Neuronal stem cell (in vitro differentiated cells): Measurements from ENCODE around the gene SLC6A6.

Source experiments
- DNase-seq: peaks from one replicate; pipeline ENCODE4 v3.0.0-alpha.2; 2013; ENCODE audit warnings: low spot score
- H2AFZ ChIP-seq: one replicate; pipeline ENCODE4 v1.6.1; 2013; ENCODE audit warnings: mild to moderate bottlenecking, low read length, inconsistent platforms
- H2AK5ac ChIP-seq: 2 replicates; pipeline ENCODE4 v1.6.1; 2013; ENCODE audit warnings: low read depth, mild to moderate bottlenecking, inconsistent platforms, low read length, moderate library complexity, mixed read lengths
- H2BK120ac ChIP-seq: 2 replicates; pipeline ENCODE4 v1.6.1; 2013; ENCODE audit warnings: low read depth, mild to moderate bottlenecking, inconsistent platforms, low read length, moderate library complexity, mixed read lengths
- H2BK12ac ChIP-seq: one replicate; pipeline ENCODE4 v1.6.1; 2013; ENCODE audit warnings: low read length, inconsistent platforms
- H2BK15ac ChIP-seq: 2 replicates; pipeline ENCODE4 v1.6.1; 2013; ENCODE audit warnings: mild to moderate bottlenecking, low read length, inconsistent platforms, mixed read lengths
- H2BK5ac ChIP-seq: one replicate; pipeline ENCODE4 v1.6.1; 2013; ENCODE audit warnings: inconsistent platforms, mild to moderate bottlenecking, low read length, moderate library complexity
- H3K14ac ChIP-seq: one replicate; pipeline ENCODE4 v1.6.1; 2013; ENCODE audit warnings: low read length, inconsistent platforms
- H3K18ac ChIP-seq: 2 replicates; pipeline ENCODE4 v1.6.1; 2013; ENCODE audit warnings: low read length, inconsistent platforms
- H3K23ac ChIP-seq: 2 replicates; pipeline ENCODE4 v1.6.1; 2013; ENCODE audit warnings: low read depth, mild to moderate bottlenecking, mixed read lengths, low read length, inconsistent platforms; ENCODE audit not compliant: poor library complexity
- H3K27ac ChIP-seq: replicated peaks from 3 replicates; pipeline ENCODE4 v1.5.1; 2013; ENCODE audit warnings: low read length, inconsistent platforms
- H3K27me3 ChIP-seq, 3 experiments: 2 replicates each; pipeline ENCODE4 v1.6.1; 2013; ENCODE audit warnings: low read length in 3 of 3, mild to moderate bottlenecking in 2 of 3, inconsistent platforms in 1 of 3, low read depth in 1 of 3, mixed read lengths in 1 of 3, moderate library complexity in 1 of 3; ENCODE audit not compliant: control insufficient read depth in 3 of 3, insufficient read depth in 3 of 3
- H3K36me3 ChIP-seq, 2 donors: replicated peaks in 1 of 2; 2 replicates each; pipeline ENCODE4 v1.6.1; 2013; ENCODE audit warnings: low read length in 2 of 2; ENCODE audit not compliant: control insufficient read depth in 2 of 2, insufficient read depth in 2 of 2
- H3K4ac ChIP-seq: 2 replicates; pipeline ENCODE4 v1.6.1; 2013; ENCODE audit warnings: inconsistent platforms, mild to moderate bottlenecking, low read length, moderate library complexity
- H3K4me1 ChIP-seq, 2 donors: 1 replicate in 1 of 2; 2 replicates in 1 of 2; pipeline ENCODE4 v1.6.1; 2013; ENCODE audit warnings: low read length in 2 of 2, low read depth in 1 of 2; ENCODE audit not compliant: control insufficient read depth in 2 of 2, insufficient read depth in 1 of 2
- H3K4me2 ChIP-seq: one replicate; pipeline ENCODE4 v1.6.1; 2013; ENCODE audit warnings: mild to moderate bottlenecking, low read length, inconsistent platforms; ENCODE audit not compliant: insufficient read depth, poor library complexity, severe bottlenecking
- H3K4me3 ChIP-seq, 2 donors: 2 replicates each; pipeline ENCODE4 v1.5.1; 2013; ENCODE audit warnings: low read length in 2 of 2, mild to moderate bottlenecking in 2 of 2, inconsistent platforms in 1 of 2, moderate library complexity in 1 of 2
- H3K79me1 ChIP-seq: one replicate; pipeline ENCODE4 v1.6.1; 2013; ENCODE audit warnings: low read depth, mild to moderate bottlenecking, inconsistent platforms, low read length, moderate library complexity
- H3K9ac ChIP-seq: one replicate; pipeline ENCODE4 v1.6.1; 2013; ENCODE audit warnings: mild to moderate bottlenecking, low read depth, low read length, inconsistent platforms; ENCODE audit not compliant: poor library complexity
- H3K9me3 ChIP-seq, 2 donors: replicated peaks in 1 of 2; 2 replicates each; pipeline versions ENCODE3 to v1.6.1; 2013; ENCODE audit warnings: low read length in 2 of 2, mild to moderate bottlenecking in 2 of 2, inconsistent platforms in 1 of 2, low read depth in 1 of 2, mixed read lengths in 1 of 2, moderate library complexity in 1 of 2; ENCODE audit not compliant: control insufficient read depth in 2 of 2, insufficient read depth in 1 of 2
- H4K8ac ChIP-seq: one replicate; pipeline ENCODE4 v1.6.1; 2013; ENCODE audit warnings: low read depth, mild to moderate bottlenecking, inconsistent platforms, low read length, moderate library complexity
- H4K91ac ChIP-seq: one replicate; pipeline ENCODE4 v1.6.1; 2013; ENCODE audit warnings: low read length, low read depth, mild to moderate bottlenecking, inconsistent platforms; ENCODE audit not compliant: poor library complexity
- WGBS, 2 donors: extraction: QIAGEN DNeasy Blood & Tissue Kit; methylation state at CpG; one replicate each; pipeline ENCODE4 v1.1.7; 2013; ENCODE audit warnings: missing lambda C conversion rate in 2 of 2, mixed read lengths in 1 of 2; ENCODE audit not compliant: insufficient read length in 2 of 2, insufficient replicate concordance in 1 of 2; ENCODE audit errors: extremely low coverage in 2 of 2; 5-methylcytosine and 5-hydroxymethylcytosine counted together

SLC6A6 gene

GRCh38 chr3:14510838-14511622, 108.6 kb downstream of the SLC6A6 start:
- H3K14ac ChIP-seq: no peak overlapping the region
- H3K27ac ChIP-seq: no peak overlapping the region
- no CpG with 5 or more reads among the region's 23 CpGs for WGBS, 2 donors
- no peak for DNase-seq
- H3K4me2 ChIP-seq: no peak overlapping the region
- peak overlapping the region; percentile 72 for H2BK120ac ChIP-seq
- no peak overlapping the region for H3K4ac ChIP-seq
- peaks cover 0 to 3% of the 10 kb centered on the region in 2 donors for H3K4me1 ChIP-seq
- no peak overlapping the region for H3K9ac ChIP-seq
- no peak overlapping the region for H3K4me3 ChIP-seq
- peak overlapping the region; percentile 82 for H3K23ac ChIP-seq
- peaks cover 2% of the 10 kb centered on the region for H3K79me1 ChIP-seq
- peak overlapping the region; percentile 86 for H2AK5ac ChIP-seq
- no peaks in the 10 kb centered on the region for H3K9me3 ChIP-seq
- peak overlapping the region; percentile 64 for H2BK12ac ChIP-seq
- H3K18ac ChIP-seq: peak overlapping the region; percentile 45
- no peak overlapping the region for H2BK15ac ChIP-seq
- no peaks in the 10 kb centered on the region for H3K36me3 ChIP-seq
- H4K8ac ChIP-seq: no peak overlapping the region
- H3K27me3 ChIP-seq: peaks cover 0 to 21% (median 0%) of the 10 kb centered on the region in 3 experiments
- H2BK5ac ChIP-seq: no peak overlapping the region
- no peak overlapping the region for H4K91ac ChIP-seq
- H2AFZ ChIP-seq: no peak overlapping the region

GRCh38 chr3:14511623-14512280, 109.3 kb downstream of the SLC6A6 start:
- peak overlapping the region; percentile 86 for H2AK5ac ChIP-seq
- no peak for DNase-seq
- H3K27me3 ChIP-seq: peaks cover 0 to 21% (median 0%) of the 10 kb centered on the region in 3 experiments
- no peak overlapping the region for H4K91ac ChIP-seq
- no peak overlapping the region for H3K14ac ChIP-seq
- H3K4me1 ChIP-seq: peaks cover 0 to 3% of the 10 kb centered on the region in 2 donors
- no peak overlapping the region for H2BK120ac ChIP-seq
- no peak overlapping the region for H4K8ac ChIP-seq
- no peak overlapping the region for H2BK15ac ChIP-seq
- no peak overlapping the region for H3K23ac ChIP-seq
- no peak overlapping the region for H3K27ac ChIP-seq
- no peak overlapping the region for H3K4me2 ChIP-seq
- H3K18ac ChIP-seq: no peak overlapping the region
- H2BK5ac ChIP-seq: no peak overlapping the region
- peaks cover 2% of the 10 kb centered on the region for H3K79me1 ChIP-seq
- H2BK12ac ChIP-seq: no peak overlapping the region
- no peak overlapping the region for H2AFZ ChIP-seq
- H3K9me3 ChIP-seq: no peaks in the 10 kb centered on the region
- no peak overlapping the region for H3K4me3 ChIP-seq
- no peak overlapping the region for H3K9ac ChIP-seq
- no CpG with 5 or more reads among the region's 12 CpGs for WGBS, 2 donors
- H3K4ac ChIP-seq: no peak overlapping the region
- H3K36me3 ChIP-seq: no peaks in the 10 kb centered on the region

GRCh38 chr3:14512281-14512941, 110.0 kb downstream of the SLC6A6 start:
- no peak overlapping the region for H3K27ac ChIP-seq

DNA sequence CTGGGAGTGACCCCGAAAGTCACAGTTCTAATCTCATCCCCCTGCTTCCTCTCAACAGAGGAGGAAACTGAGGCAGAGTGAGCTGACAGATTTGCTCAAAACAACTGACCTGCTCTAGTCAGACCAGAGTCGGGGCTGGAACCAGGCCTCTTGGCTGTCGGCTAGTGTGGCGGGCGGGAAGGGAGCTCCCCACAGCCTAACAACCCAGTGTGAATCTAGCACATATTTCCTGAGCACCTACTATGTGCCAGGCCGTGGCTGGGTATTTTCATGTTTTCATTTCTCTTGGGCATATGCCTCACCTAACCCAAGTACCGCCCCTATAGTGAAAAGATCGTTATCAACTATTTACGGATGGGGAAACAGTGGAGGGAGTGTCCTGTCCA, 110.5 kb downstream of the SLC6A6 start:
- H3K18ac ChIP-seq: no peak overlapping the region
- H2AFZ ChIP-seq: no peak overlapping the region
- H3K4me3 ChIP-seq: no peak overlapping the region
- no peaks in the 10 kb centered on the region for H3K36me3 ChIP-seq
- peak overlapping the region; percentile 16 for H2BK15ac ChIP-seq
- H2BK5ac ChIP-seq: no peak overlapping the region
- no peak overlapping the region for H3K4me2 ChIP-seq
- H3K9me3 ChIP-seq: no peaks in the 10 kb centered on the region
- H3K14ac ChIP-seq: no peak overlapping the region
- H3K4ac ChIP-seq: no peak overlapping the region
- no peak overlapping the region for H3K27ac ChIP-seq
- H2BK120ac ChIP-seq: no peak overlapping the region
- no CpG with 5 or more reads among the region's 9 CpGs for WGBS, 2 donors
- peaks cover 3% of the 10 kb centered on the region in 2 donors for H3K4me1 ChIP-seq
- H3K9ac ChIP-seq: no peak overlapping the region
- peaks cover 0 to 21% (median 0%) of the 10 kb centered on the region in 3 experiments for H3K27me3 ChIP-seq
- H4K91ac ChIP-seq: no peak overlapping the region
- no peak for DNase-seq
- peaks cover 2% of the 10 kb centered on the region for H3K79me1 ChIP-seq
- H3K23ac ChIP-seq: no peak overlapping the region
- no peak overlapping the region for H2AK5ac ChIP-seq
- no peak overlapping the region for H2BK12ac ChIP-seq
- no peak overlapping the region for H4K8ac ChIP-seq

More at GRCh38 chr3:14512281-14512941, 110.0 kb downstream of the SLC6A6 start:
- WGBS, 2 donors: no CpG with 5 or more reads among the region's 19 CpGs
- Histone ChIP-seq H2BK5ac (no peak overlapping the region), H4K91ac (no peak overlapping the region), H3K36me3 (no peaks in the 10 kb centered on the region), H2BK15ac (peak overlapping the region; percentile 16), H2BK12ac (no peak overlapping the region), H3K4me2 (no peak overlapping the region), H3K79me1 (peaks cover 2% of the 10 kb centered on the region), H3K23ac (no peak overlapping the region), H2BK120ac (no peak overlapping the region), H3K4ac (no peak overlapping the region), H2AFZ (no peak overlapping the region), H3K18ac (peak overlapping the region; percentile 68), H3K9ac (no peak overlapping the region), H3K14ac (no peak overlapping the region), H4K8ac (no peak overlapping the region), H3K4me1 (peaks cover 0 to 3% of the 10 kb centered on the region in 2 donors), H3K27me3 (peaks cover 0 to 21% (median 0%) of the 10 kb centered on the region in 3 experiments), H2AK5ac (no peak overlapping the region), H3K4me3 (no peak overlapping the region), H3K9me3 (no peaks in the 10 kb centered on the region)
- DNase-seq: no peak
